ENCODE measurements around the gene ZNF511. TPM values are rescaled to one million over a fixed set of nuclear protein-coding genes. Genes with fewer than 3 reads are reported as not detected.
"Not testable (repeated sequence)": the region's sequence is repeated elsewhere in the genome, so short reads cannot be mapped to it uniquely, and the experiment has no call there.

The ZNF511 gene
- total RNA-seq, 3 donors from 2014 or later: 27.4 to 33.2 (median 32.1) TPM

DNA sequence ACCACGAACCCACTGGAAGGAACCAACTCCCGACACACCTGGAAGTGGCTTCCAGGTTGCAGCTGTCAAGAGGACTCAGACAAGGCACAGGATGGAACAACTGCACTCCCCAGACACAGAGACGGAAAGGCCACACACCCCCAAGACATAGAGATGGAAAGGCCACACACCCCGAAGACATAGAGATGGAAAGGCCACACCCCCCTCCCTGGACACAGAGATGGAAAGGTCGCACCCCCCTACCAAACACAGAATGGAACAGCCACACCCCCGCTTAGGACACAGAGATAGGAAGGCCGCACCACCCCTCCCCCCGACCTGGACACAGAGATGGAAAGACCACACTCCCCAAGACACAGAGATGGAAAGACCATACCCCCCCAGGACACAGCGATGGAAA, 7.6 kb downstream of the ZNF511 start:
- no peak overlapping the region for H3K4me3 ChIP-seq
- intact Hi-C loops (cut with DNase I; ENCODE audit: low total_unique reads): no loop called here
- no peak overlapping the region for H3K27ac ChIP-seq
- DNase-seq (ENCODE audit: low spot score in 2 of 2): no peak
- H3K9me3 ChIP-seq: peaks cover 0 to 3% of the 10 kb centered on the region in 2 donors
- H3K27me3 ChIP-seq: no peaks in the 10 kb centered on the region
- no peaks in the 10 kb centered on the region for H3K4me1 ChIP-seq
- no peaks in the 10 kb centered on the region for H3K36me3 ChIP-seq
- TF ChIP-seq CTCF (IDR thresholded peaks at IDR 0.05) (no peak), POLR2AphosphoS5 (IDR thresholded peaks at IDR 0.05) (no peak)

DNA sequence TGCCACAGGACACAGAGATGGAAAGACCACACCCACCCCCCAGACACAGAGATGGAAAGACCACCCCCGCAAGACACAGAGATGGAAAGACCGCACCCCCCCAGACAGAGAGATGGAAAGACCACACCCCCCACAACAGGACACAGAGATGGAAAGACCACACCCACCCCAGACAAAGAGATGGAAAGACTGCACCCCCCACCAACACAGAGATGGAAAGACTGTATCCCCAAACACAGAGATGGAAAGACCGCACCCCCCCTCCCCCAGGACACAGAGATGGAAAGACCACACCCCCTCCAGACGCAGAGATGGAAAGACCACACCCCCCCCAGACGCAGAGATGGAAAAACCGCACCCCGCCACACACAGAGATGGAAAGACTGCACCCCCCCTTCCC, 8.0 kb downstream of the ZNF511 start:
- intact Hi-C loops (cut with DNase I; ENCODE audit: low total_unique reads): no loop called here
- Histone ChIP-seq H3K27me3 (no peaks in the 10 kb centered on the region), H3K9me3 (peaks cover 0 to 3% of the 10 kb centered on the region in 2 donors), H3K4me1 (no peaks in the 10 kb centered on the region), H3K4me3 (no peak overlapping the region), H3K27ac (no peak overlapping the region), H3K36me3 (no peaks in the 10 kb centered on the region)
- no peak for DNase-seq (ENCODE audit: low spot score in 2 of 2)
- TF ChIP-seq POLR2AphosphoS5 (IDR thresholded peaks at IDR 0.05) (no peak), POLR2A (IDR thresholded peaks at IDR 0.05) (no peak), CTCF (IDR thresholded peaks at IDR 0.05) (no peak)

DNA sequence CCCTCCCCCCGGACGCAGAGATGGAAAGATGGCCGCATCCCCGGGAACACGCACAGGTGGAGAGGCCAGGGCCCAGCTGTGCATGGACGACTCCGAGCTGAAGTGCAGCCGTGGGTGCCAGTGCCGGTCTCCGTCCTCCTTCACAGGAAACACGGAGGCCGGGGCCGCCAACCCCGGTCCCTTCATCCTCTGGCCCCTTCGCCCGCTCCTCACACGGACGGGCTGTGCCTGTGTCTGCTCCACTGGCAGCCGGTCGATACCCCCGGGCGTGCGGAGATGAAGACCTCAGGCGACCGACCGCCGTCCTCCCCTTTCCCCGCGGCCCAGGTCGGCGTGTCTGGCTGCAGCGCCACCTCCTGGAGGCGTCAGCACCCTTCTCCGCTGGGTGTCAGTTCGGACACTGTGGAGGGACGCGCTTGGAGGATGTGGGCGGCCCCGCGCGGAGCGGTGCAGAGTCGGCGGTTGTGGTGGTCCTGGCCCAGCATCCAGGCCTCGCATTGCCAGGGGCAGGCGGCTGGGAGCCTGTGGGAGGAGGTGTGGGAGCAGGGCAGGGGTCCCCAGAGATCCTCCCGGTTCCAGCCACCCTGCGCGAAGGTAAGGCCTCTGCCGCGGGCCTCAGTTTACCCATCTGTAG, 9.9 kb downstream of the ZNF511 start:
- intact Hi-C loops (cut with DNase I; ENCODE audit: low total_unique reads): no loop called here
- no peaks in the 10 kb centered on the region for H3K36me3 ChIP-seq
- DNase-seq (ENCODE audit: low spot score in 2 of 2): no peak

GRCh38 chr10:133320852-133321422, 12.2 kb downstream of the ZNF511 start:
- H3K27me3 ChIP-seq: peaks cover 3 to 12% of the 10 kb centered on the region in 2 donors
- H3K36me3 ChIP-seq; H3K27ac ChIP-seq; DNase-seq (ENCODE audit: low spot score in 2 of 2); intact Hi-C loops (cut with DNase I; ENCODE audit: low total_unique reads); H3K4me1 ChIP-seq; H3K9me3 ChIP-seq; H3K4me3 ChIP-seq: not testable (repeated sequence)

More for the DNA sequence above, 9.9 kb downstream of the ZNF511 start:
- Histone ChIP-seq H3K4me1 (no peaks in the 10 kb centered on the region), H3K27ac (no peak overlapping the region), H3K4me3 (peak overlapping the region in 2 of 3 donors; percentile 40 to 65), H3K9me3 (peaks cover 0 to 3% of the 10 kb centered on the region in 2 donors), H3K27me3 (no peaks in the 10 kb centered on the region)
- no peak for TF ChIP-seq POLR2AphosphoS5 (IDR thresholded peaks at IDR 0.05)
- no peak for TF ChIP-seq POLR2A (IDR thresholded peaks at IDR 0.05)
- peak; percentile 33 to 58 (median 43) for TF ChIP-seq CTCF (IDR thresholded peaks at IDR 0.05)

DNA sequence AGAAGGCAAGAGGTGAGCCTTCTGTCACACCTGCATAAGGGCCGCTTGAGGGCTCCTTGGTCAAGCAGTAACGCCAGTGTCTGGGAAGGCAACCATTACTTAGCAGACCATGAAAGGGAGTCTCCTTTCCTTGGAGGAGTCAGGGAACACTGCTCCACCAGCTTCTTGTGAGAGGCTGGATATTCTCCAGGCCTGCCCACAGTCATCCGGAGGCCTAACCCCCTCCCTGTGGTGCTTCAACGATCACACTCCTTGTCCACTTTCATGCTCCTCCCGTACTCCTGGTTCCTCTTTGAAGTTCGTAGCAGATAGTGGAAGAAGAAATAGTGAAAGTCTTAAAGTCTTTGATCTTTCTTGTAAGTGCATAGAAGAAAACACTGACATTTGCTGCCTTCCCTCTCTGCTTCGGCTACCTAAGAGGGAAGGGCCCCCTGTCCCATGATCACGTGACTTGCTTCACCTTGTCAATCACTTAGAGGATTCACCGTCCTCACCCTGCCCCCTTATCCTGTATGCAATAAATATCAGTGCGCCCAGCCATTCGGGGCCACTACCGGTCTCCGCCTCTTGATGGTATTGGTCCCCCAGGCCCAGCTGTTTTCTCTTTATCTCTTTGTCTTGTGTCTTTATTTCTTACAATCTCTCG, 13.5 kb downstream of the ZNF511 start:
- H3K4me3 ChIP-seq; H3K9me3 ChIP-seq; intact Hi-C loops (cut with DNase I; ENCODE audit: low total_unique reads); H3K4me1 ChIP-seq; DNase-seq (ENCODE audit: low spot score in 2 of 2); H3K27ac ChIP-seq; H3K36me3 ChIP-seq: not testable (repeated sequence)
- peaks cover 3 to 24% of the 10 kb centered on the region in 2 donors for H3K27me3 ChIP-seq

DNA sequence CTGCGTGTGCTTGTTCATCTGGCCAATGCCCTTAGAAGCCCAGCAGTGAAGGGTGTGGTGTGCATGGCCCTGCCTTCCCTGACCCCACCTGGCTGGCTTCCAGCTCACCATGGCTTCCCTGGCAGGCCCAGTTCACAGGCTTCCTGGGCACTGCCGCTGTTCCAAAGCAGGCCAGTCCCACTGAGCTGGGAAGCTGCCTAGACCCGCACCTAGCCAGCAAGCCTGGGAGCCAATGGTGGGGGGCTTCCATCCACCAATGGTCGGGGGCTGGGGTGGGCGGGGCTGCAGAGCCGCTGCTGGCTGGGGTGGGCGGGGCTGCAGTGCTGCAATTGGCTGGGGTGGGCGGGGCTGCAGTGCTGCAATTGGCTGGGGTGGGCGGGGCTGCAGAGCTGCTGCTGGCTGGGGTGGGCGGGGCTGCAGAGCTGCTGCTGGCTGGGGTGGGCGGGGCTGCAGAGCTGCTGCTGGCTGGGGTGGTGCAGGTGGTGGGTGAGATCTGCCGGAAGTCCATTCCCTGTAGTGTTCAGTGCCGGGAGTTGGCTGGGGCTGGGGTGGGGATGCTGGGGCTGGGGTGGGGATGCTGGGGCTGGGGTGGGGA, 15.6 kb downstream of the ZNF511 start:
- Histone ChIP-seq H3K4me3 (peak overlapping the region in 2 of 3 donors; percentile 52 to 68), H3K27ac (no peak overlapping the region), H3K36me3 (no peaks in the 10 kb centered on the region), H3K27me3 (peaks cover 6 to 46% of the 10 kb centered on the region in 2 donors), H3K9me3 (peaks cover 0 to 3% of the 10 kb centered on the region in 2 donors), H3K4me1 (peaks cover 0 to 5% of the 10 kb centered on the region in 2 donors)
- intact Hi-C loops (cut with DNase I; ENCODE audit: low total_unique reads): no loop called here
- TF ChIP-seq POLR2AphosphoS5 (IDR thresholded peaks at IDR 0.05) (no peak), POLR2A (IDR thresholded peaks at IDR 0.05) (no peak), CTCF (IDR thresholded peaks at IDR 0.05) (no peak)
- DNase-seq (ENCODE audit: low spot score in 2 of 2): peak in 1 of 2 donors; percentile 62
